HG03457 (cell line): Measurements from ENCODE around the gene EZH1.
A peak's percentile ranks its signal among the peaks of the same experiment; 100 is the strongest.

Experiments used
- ATAC-seq: cut with Tn5 transposase; IDR thresholded peaks from one replicate; pipeline ENCODE4 v1.9.1; 2021; ENCODE audit warnings: moderate number of reproducible peaks; ENCODE audit not compliant: unreplicated experiment

EZH1 gene

GRCh38 chr17:42744806-42745617 is at the start of gene EZH1:
TSS of gene EZH1 (minus strand) at chr17:42745040. CDS start at chr17:42728941, 16,099 bp downstream.
- ATAC-seq: peak; percentile 72

GRCh38 chr17:42792545-42792944 is 47.7 kb upstream of the EZH1 start:
- no peak for ATAC-seq

GRCh38 chr17:42791948-42792347 is 47.1 kb upstream of the EZH1 start:
- no peak for ATAC-seq

GRCh38 chr17:42787266-42787665 is 42.4 kb upstream of the EZH1 start:
- no peak for ATAC-seq

GRCh38 chr17:42784811-42785592 is 40.2 kb upstream of the EZH1 start:
- ATAC-seq: no peak

GRCh38 chr17:42784409-42784808 is 39.6 kb upstream of the EZH1 start:
- no peak for ATAC-seq

- no peak for ATAC-seq
Measured at GRCh38 chr17:42783791-42784138, 38.9 kb upstream of the EZH1 start.

GRCh38 chr17:42783062-42783790 is 38.4 kb upstream of the EZH1 start:
- ATAC-seq: no peak

GRCh38 chr17:42782166-42783061 is 37.6 kb upstream of the EZH1 start:
- ATAC-seq: no peak

GRCh38 chr17:42781639-42782165 is 36.9 kb upstream of the EZH1 start:
- no peak for ATAC-seq

GRCh38 chr17:42780851-42781638 is 36.2 kb upstream of the EZH1 start:
- no peak for ATAC-seq

GRCh38 chr17:42779936-42780850 is 35.4 kb upstream of the EZH1 start, which contains the start of gene WNK4:
TSS of gene WNK4 (plus strand) at chr17:42780610. CDS start at chr17:42780699, 89 bp downstream.
- no peak for ATAC-seq

- ATAC-seq: no peak
Measured at GRCh38 chr17:42779304-42779935, 34.6 kb upstream of the EZH1 start.

GRCh38 chr17:42778570-42778969 is 33.7 kb upstream of the EZH1 start:
- no peak for ATAC-seq

- no peak for ATAC-seq
Measured at GRCh38 chr17:42775534-42776098, 30.8 kb upstream of the EZH1 start.

GRCh38 chr17:42774066-42774745 is 29.4 kb upstream of the EZH1 start:
- no peak for ATAC-seq
